Cortex of kidney (tissue), 1 donor: Measurements from ENCODE around the gene C21orf91.
"Not testable (repeated sequence)": the region's sequence is repeated elsewhere in the genome, so short reads cannot be mapped to it uniquely, and the experiment has no call there.

Experiments used
- DNase-seq: peaks from one replicate; lab custom pipeline; 2025; lab: John Stamatoyannopoulos, UW

The C21orf91 gene

DNA sequence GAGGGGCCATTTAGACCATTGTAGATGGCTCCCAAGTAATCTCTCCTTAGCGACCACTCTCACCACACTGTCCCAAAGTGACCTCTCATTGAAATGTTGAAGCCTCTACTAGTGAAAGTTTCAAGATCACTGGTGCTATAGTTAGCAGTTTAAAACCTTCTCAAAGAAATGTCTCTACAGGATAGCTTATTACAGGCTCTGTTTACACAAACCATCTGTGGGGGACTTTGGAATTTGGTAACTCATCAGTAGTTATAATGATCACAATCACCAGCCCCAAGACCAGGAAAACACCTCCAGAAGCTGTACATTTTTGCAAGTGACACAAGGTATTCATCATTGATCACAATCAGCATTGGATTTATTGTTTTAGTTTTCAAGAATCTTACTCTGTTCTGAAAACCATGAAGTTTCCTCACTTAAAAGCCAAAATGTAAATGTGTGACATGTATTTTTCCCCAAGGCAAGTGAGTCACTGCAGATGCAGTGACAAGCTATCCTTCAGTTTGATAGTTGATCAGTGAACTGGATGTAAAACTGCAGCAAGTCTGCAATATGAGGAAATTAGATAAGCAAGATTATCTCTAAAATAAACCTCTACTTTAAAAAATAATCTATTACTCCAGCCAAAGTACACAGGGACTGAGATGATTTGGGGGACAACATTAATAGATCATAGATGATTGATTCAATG, 41.9 kb downstream of the C21orf91 start:
- DNase-seq, result no peak

DNA sequence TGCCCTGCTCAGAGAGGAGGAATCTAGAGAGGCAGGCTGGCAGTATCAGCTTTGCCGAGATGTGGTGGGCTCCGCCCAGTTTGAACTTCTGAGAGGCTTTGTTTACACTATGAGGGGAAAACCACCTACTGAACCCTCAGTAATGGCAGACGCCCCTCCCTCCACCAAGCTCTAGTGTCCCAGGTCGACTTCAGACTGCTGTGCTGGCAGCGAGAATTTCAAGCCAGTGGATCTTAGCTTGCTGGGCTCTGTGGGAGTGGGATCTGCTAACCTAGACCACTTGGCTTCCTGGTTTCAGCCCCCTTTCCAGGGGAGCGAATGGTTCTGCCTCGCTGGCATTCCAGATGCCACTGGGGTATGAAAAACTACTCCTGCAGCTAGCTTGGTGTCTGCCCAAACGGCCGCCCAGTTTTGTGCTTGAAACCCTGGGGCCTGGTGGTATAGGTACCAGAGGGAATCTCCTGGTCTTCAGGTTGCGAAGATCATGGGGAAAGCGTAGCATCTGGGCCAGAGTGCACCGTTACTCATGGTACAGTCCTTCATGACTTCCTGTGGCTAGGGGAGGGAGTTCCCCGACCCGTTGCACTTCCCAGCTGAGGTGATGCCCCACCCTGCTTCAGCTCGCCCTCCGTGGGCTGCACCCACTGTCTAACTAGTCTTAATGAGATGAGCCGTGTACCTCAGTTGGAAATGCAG, 43.6 kb downstream of the C21orf91 start:
- DNase-seq, result no peak

DNA sequence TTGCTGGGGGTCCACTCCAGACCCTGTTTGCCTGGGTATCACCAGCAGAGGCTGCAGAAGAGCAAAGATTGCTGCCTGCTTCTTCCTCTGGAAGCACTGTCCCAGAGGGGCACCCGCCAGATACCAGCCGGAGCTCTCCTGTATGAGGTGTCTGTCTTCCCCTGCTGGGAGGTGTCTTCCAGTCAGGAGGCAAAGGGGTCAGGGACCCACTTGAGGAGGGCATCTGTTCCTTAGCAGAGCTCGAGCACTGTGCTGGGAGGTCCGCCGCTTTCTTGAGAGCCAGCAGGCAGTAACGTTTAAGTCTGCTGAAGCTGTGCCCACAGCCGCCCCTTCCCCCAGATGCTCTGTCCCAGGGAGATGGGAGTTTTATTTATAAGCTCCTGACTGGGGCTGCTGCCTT, 44.1 kb downstream of the C21orf91 start:
- DNase-seq, result not testable (repeated sequence)

- DNase-seq, result no peak
Measured at GRCh38 chr21:17769447-17769845, 49.7 kb downstream of the C21orf91 start.

- DNase-seq, result no peak
Measured at GRCh38 chr21:17768840-17769446, 50.2 kb downstream of the C21orf91 start.

DNA sequence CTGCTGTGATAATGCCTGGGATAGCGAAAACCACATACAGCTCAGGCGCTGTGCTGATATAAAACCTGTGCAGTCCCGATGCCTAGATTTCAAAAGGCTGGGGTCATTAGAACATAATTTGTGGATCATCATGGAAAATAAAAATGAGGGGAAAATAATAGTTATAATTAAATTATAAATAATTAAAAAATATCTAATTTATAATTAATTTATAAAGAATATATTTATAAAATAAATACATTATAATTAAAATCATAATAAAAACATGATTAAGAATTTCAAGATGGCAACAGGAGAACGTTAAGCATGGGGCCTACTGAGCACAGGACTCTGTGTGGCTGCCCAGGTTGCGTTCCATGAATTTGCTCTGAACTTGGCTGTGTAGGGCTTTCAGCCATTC, 53.9 kb downstream of the C21orf91 start:
- DNase-seq, result no peak

GRCh38 chr21:17763288-17764037, 55.7 kb downstream of the C21orf91 start:
- DNase-seq, result no peak

GRCh38 chr21:17759511-17760178, 59.5 kb downstream of the C21orf91 start:
- DNase-seq, result no peak

DNA sequence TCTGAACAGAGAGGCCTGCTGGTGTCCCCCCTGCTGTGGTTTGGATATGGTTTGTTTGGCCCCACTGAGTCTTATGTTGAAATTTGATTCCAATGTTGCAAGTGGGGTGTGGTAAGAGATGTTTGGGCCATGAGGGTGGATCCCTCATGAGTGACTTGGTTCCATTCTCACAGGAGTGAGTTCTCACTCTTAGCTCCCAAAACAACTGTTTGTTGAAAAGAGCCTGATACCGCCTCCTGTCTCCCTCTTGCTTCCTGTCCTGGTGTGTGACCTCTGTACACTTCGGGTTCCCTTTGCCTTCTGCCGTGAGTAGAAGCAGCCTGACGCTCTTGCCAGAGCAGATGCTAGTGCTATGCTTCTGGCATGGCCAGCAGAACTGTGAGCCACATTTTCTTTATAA, 60.5 kb downstream of the C21orf91 start:
- DNase-seq, result no peak

- no peak for DNase-seq
Measured at GRCh38 chr21:17757671-17758070, 61.5 kb downstream of the C21orf91 start.

- no peak for DNase-seq
Measured at GRCh38 chr21:17753736-17754135, 65.4 kb downstream of the C21orf91 start.

- DNase-seq, result no peak
Measured at GRCh38 chr21:17752171-17752570, 67.0 kb downstream of the C21orf91 start.

GRCh38 chr21:17746920-17747319, 72.2 kb downstream of the C21orf91 start:
- DNase-seq, result no peak

- DNase-seq, result no peak
Measured at GRCh38 chr21:17745086-17745485, 74.1 kb downstream of the C21orf91 start.

DNA sequence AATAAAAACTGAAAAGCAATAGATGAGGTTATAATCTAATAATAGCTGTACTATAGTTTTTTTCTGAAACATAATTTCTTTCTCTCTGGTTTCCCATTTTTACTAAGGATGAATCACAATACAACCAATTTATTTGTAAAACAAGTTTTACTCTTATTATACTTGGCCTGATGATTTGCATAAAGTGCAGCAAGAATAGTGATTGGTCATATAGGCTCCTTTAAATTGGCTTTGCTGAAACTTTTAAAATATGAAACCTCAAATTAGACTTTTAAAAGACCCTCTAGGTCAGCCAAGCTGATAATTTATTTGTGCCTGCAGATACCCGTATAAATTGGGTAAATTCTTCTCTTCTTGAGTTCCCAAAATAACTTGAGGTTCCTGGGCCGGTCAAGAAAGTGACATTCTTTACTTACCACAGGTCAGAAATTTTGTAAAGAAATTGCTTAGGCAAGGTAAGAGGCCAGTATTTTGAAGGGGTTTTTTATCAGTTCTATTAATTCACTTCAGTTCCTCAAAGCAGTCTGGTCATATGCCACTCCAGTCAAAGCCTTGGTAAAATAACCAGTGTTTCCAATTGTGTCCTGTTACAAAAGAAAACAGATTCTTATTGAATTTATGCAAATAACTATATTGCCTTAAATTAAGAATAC, 76.1 kb downstream of the C21orf91 start:
- DNase-seq, result no peak

DNA sequence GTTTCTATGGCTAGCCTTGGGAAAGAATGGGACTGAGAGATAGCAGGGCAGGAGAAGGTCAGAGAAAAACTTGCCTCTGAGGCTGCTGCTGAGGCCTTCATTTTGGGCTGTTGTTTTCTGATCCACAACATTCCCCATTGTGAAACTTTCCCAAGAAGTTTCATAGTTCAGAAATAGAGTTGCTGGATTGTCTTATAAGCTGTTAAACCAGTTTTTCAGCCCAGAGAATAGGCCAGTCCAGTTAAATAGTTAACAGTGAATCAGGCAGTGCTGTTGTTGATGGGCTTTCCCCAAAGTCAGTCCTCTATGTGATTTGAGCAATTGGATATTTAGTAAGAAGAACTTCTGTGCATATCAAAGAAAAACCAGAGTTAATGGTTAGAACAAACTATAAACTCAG, 77.0 kb downstream of the C21orf91 start:
- no peak for DNase-seq
